HepG2 (cell line): Measurements from ENCODE around the gene OCLN. TPM values are rescaled to one million over a fixed set of nuclear protein-coding genes. Genes with fewer than 3 reads are reported as not detected.

ENCODE experiments used
- DPF2 ChIP-seq: sonication (generic); formaldehyde crosslinking; IDR thresholded peaks from 2 replicates; pipeline ENCODE4 v1.4.0; 2020; ENCODE audit warnings: mild to moderate bottlenecking, low read depth, missing genetic modification reagents, borderline replicate concordance
- DRAP1 ChIP-seq: IDR thresholded peaks from 2 replicates; pipeline ENCODE4 v1.6.1; 2016; ENCODE audit warnings: missing genetic modification reagents, missing compliant biosample characterization
- MTERF4 ChIP-seq: sonication (generic); formaldehyde crosslinking; IDR thresholded peaks from 2 replicates; pipeline ENCODE4 v1.8.0; 2023; ENCODE audit warnings: mild to moderate bottlenecking, missing genetic modification reagents
- PAF1 ChIP-seq: IDR thresholded peaks from 2 replicates; pipeline ENCODE4 v1.6.1; 2016; ENCODE audit warnings: missing genetic modification reagents, missing compliant biosample characterization
- POLR2A ChIP-seq, 2 experiments: IDR thresholded peaks; 2 replicates each; pipeline ENCODE4 v1.6.1; 2011; ENCODE audit warnings: low read depth in 2 of 2, low read length in 2 of 2, mild to moderate bottlenecking in 1 of 2, moderate library complexity in 1 of 2; ENCODE audit not compliant: insufficient read depth in 1 of 2
- RELA ChIP-seq: sonication (generic); formaldehyde crosslinking; IDR thresholded peaks from 2 replicates; pipeline ENCODE4 v1.4.0; 2020; ENCODE audit warnings: missing genetic modification reagents
- ZBTB10 ChIP-seq: sonication (generic); formaldehyde crosslinking; IDR thresholded peaks from 2 replicates; pipeline ENCODE4 v1.4.0; 2020; ENCODE audit warnings: missing genetic modification reagents, borderline replicate concordance
- ZBTB38 ChIP-seq: sonication (generic); formaldehyde crosslinking; IDR thresholded peaks from 2 replicates; pipeline ENCODE4 v1.5.1; 2020; ENCODE audit warnings: mild to moderate bottlenecking, missing genetic modification reagents
- ZFAT ChIP-seq: sonication (generic); formaldehyde crosslinking; conservative IDR thresholded peaks from 2 replicates; pipeline ENCODE4 v1.8.1; 2023; ENCODE audit warnings: missing genetic modification reagents, inconsistent platforms
- ZFP36 ChIP-seq: fragments of 150-350 bp; IDR thresholded peaks from 2 replicates; pipeline ENCODE4 v1.6.1; 2018; ENCODE audit warnings: borderline replicate concordance, low read length, low read depth; ENCODE audit not compliant: partially characterized antibody
- ZFP62 ChIP-seq: sonication (generic); formaldehyde crosslinking; IDR thresholded peaks from 2 replicates; pipeline ENCODE4 v1.4.0; 2020; ENCODE audit warnings: missing genetic modification reagents
- ZFY ChIP-seq: sonication (generic); formaldehyde crosslinking; IDR thresholded peaks from 2 replicates; pipeline ENCODE4 v1.4.0; 2020; ENCODE audit warnings: missing genetic modification reagents
- ZMYM2 ChIP-seq: sonication (generic); formaldehyde crosslinking; IDR thresholded peaks from 2 replicates; pipeline ENCODE4 v1.8.0; 2022; ENCODE audit warnings: mild to moderate bottlenecking, missing genetic modification reagents
- ZNF138 ChIP-seq: sonication (generic); formaldehyde crosslinking; IDR thresholded peaks from 2 replicates; pipeline ENCODE4 v1.5.0; 2020; ENCODE audit warnings: mild to moderate bottlenecking, low read depth, missing genetic modification reagents
- ZNF839 ChIP-seq: sonication (generic); formaldehyde crosslinking; IDR thresholded peaks from 2 replicates; pipeline ENCODE4 v1.4.0; 2020; ENCODE audit warnings: missing genetic modification reagents, mild to moderate bottlenecking, borderline replicate concordance
- polyA plus RNA-seq, 8 experiments: library from polyadenylated mRNA; depleted of rRNA in 3 of 8; stranded (reverse) in 7 of 8; unstranded in 1 of 8; fragments of >200 nt; fragmentation: Illumina TruSeq in 4 of 8; extraction: Trizol in 4 of 8; gene quantifications; 2 replicates each; pipeline versions ENCODE4 v1.2.1 to v1.2.3, GENCODE V29; 2011 to 2016; ENCODE audit warnings: low read depth in 4 of 8, missing spikeins in 1 of 8, mixed read lengths in 1 of 8; ENCODE audit not compliant: insufficient read depth in 1 of 8
- total RNA-seq, 5 experiments: library from RNA; depleted of rRNA; stranded (reverse); fragments of >200 nt; fragmentation: Illumina TruSeq; extraction: Trizol; gene quantifications; 2 replicates each; pipeline ENCODE4 v1.2.3, GENCODE V29; 2016; ENCODE audit warnings: low read depth in 1 of 5
- TF ChIP-seq, protein P1 (sequence below): sonication (generic); formaldehyde crosslinking; IDR thresholded peaks from 2 replicates; pipeline ENCODE4 v1.5.0; 2020; ENCODE audit warnings: missing genetic modification reagents
- TF ChIP-seq, protein P2 (sequence below): sonication (generic); formaldehyde crosslinking; IDR thresholded peaks from 2 replicates; pipeline ENCODE4 v1.4.0; 2020; ENCODE audit warnings: missing genetic modification reagents
- TF ChIP-seq, protein P3 (sequence below), 2 experiments: sonication (generic) in 1 of 2; formaldehyde crosslinking in 1 of 2; IDR thresholded peaks; 2 replicates each; pipeline versions ENCODE4 v1.4.0 to v1.6.1; 2016 to 2020; ENCODE audit warnings: borderline replicate concordance in 1 of 2, low read depth in 1 of 2, mild to moderate bottlenecking in 1 of 2, missing genetic modification reagents in 1 of 2
- TF ChIP-seq, protein P4 (sequence below): sonication (generic); formaldehyde crosslinking; IDR thresholded peaks from 2 replicates; pipeline ENCODE4 v1.5.0; 2020; ENCODE audit warnings: missing genetic modification reagents

OCLN gene
- total and polyA plus RNA-seq, 2 of the 13 experiments (the other 11 are each of a cell fraction or from before 2014, with no cell fraction given) = 24.1 to 34.8 TPM

DNA sequence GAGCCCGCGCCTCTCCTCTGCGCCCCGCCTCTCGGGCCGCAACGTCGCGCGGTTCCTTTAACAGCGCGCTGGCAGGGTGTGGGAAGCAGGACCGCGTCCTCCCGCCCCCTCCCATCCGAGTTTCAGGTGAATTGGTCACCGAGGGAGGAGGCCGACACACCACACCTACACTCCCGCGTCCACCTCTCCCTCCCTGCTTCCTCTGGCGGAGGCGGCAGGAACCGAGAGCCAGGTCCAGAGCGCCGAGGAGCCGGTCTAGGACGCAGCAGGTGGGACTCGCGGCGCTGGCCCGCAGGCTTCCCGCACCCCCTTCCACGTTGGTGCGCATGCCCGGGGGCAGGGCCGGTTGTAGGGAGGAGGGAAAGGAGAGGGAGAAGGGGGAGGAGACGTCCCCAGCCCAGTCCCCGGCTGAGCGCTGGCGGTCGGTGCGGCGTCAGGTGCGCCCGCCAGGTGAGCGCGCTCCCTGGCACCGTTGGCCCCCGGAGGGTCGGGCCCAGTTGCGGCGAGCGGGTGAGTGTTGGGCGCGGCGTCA, at the start of gene OCLN (continued):
- TF ChIP-seq ZFY (peak; percentile 67), ZMYM2 (CRISPR knock-in tag) (no peak), DRAP1 (CRISPR knock-in tag) (peak; percentile 83), ZFP36 (no peak), ZFAT (no peak), ZFP62 (no peak), DPF2 (CRISPR knock-in tag) (no peak), PAF1 (CRISPR knock-in tag) (no peak), ZNF839 (CRISPR knock-in tag) (no peak; the same call in 1 of the 2 replicates), POLR2A (IDR thresholded peaks at IDR 0.05; ENCODE audit: insufficient read depth in 1 of 2, low read depth in 2 of 2, low read length in 2 of 2) (peak; percentile 64 to 87), MTERF4 (CRISPR knock-in tag) (peak; percentile 79), ZBTB10 (CRISPR knock-in tag) (peak; percentile 55; the same call in 1 of the 2 replicates), ZBTB38 (peak; percentile 75), RELA (CRISPR knock-in tag) (no peak; the same call in 1 of the 2 replicates), ZNF138 (CRISPR knock-in tag) (peak; percentile 70; the same call in 1 of the 2 replicates)
- TF ChIP-seq, protein P1, sequence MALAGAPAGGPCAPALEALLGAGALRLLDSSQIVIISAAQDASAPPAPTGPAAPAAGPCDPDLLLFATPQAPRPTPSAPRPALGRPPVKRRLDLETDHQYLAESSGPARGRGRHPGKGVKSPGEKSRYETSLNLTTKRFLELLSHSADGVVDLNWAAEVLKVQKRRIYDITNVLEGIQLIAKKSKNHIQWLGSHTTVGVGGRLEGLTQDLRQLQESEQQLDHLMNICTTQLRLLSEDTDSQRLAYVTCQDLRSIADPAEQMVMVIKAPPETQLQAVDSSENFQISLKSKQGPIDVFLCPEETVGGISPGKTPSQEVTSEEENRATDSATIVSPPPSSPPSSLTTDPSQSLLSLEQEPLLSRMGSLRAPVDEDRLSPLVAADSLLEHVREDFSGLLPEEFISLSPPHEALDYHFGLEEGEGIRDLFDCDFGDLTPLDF (CRISPR knock-in tag) = no peak
- TF ChIP-seq, protein P2, sequence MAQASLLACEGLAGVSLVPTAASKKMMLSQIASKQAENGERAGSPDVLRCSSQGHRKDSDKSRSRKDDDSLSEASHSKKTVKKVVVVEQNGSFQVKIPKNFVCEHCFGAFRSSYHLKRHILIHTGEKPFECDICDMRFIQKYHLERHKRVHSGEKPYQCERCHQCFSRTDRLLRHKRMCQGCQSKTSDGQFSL (CRISPR knock-in tag) = peak; percentile 90
- TF ChIP-seq, protein P3, sequence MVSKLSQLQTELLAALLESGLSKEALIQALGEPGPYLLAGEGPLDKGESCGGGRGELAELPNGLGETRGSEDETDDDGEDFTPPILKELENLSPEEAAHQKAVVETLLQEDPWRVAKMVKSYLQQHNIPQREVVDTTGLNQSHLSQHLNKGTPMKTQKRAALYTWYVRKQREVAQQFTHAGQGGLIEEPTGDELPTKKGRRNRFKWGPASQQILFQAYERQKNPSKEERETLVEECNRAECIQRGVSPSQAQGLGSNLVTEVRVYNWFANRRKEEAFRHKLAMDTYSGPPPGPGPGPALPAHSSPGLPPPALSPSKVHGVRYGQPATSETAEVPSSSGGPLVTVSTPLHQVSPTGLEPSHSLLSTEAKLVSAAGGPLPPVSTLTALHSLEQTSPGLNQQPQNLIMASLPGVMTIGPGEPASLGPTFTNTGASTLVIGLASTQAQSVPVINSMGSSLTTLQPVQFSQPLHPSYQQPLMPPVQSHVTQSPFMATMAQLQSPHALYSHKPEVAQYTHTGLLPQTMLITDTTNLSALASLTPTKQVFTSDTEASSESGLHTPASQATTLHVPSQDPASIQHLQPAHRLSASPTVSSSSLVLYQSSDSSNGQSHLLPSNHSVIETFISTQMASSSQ (IDR thresholded peaks at IDR 0.05; ENCODE audit: low read depth) = no peak
- TF ChIP-seq, protein P3 (CRISPR knock-in tag; IDR thresholded peaks at IDR 0.05; ENCODE audit: borderline replicate concordance) = no peak; the same call in 1 of the 2 replicates
- TF ChIP-seq, protein P4, sequence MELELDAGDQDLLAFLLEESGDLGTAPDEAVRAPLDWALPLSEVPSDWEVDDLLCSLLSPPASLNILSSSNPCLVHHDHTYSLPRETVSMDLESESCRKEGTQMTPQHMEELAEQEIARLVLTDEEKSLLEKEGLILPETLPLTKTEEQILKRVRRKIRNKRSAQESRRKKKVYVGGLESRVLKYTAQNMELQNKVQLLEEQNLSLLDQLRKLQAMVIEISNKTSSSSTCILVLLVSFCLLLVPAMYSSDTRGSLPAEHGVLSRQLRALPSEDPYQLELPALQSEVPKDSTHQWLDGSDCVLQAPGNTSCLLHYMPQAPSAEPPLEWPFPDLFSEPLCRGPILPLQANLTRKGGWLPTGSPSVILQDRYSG (CRISPR knock-in tag) = no peak
